CD4-positive, alpha-beta T cell treated with Interferon alpha-2 for 1 hour (primary cell): ENCODE measurements around the gene FXR2.

Experiments used
- DNase-seq, 2 donors: peaks; one replicate each; pipeline ENCODE4 v3.0.0-alpha.2; 2020 to 2022

The FXR2 gene

DNA sequence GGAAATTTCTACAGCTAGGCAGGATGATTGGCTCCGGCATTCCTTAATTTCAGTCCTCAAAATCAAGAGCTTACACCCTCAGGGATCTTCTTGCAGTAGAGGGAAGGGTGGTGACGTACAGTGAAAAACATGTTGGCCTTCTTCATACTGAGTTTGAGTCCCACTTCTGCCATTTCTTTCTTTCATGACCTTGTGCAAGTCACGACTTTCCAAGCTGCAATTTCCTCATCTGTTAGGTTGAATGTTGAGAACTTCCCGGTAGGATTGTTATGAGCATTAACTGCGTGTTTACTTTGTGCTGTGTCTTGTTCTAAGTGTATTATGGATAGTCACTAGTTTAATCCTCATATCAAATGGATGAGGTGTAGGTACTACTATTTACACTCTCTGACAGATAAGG is 45.1 kb downstream of the FXR2 start:
- DNase-seq = no peak

DNA sequence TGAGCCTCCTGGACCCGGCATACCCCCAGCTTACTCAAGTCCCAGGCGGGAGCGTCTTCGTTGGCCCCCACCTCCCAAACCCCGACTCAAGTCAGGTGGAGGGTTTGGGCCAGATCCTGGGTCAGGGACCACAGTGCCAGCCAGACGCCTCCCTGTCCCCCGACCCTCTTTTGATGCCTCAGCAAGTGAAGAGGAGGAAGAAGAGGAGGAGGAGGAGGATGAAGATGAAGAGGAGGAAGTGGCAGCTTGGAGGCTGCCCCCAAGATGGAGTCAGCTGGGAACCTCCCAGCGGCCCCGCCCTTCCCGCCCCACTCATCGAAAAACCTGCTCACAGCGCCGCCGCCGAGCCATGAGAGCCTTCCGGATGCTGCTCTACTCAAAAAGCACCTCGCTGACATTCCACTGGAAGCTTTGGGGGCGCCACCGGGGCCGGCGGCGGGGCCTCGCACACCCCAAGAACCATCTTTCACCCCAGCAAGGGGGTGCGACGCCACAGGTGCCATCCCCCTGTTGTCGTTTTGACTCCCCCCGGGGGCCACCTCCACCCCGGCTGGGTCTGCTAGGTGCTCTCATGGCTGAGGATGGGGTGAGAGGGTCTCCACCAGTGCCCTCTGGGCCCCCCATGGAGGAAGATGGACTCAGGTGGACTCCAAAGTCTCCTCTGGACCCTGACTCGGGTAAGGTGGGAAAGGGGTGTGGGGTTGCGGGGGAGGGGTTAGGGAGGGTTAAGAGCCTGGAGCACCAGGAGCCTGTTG is 51.4 kb downstream of the FXR2 start:
- DNase-seq = no peak

DNA sequence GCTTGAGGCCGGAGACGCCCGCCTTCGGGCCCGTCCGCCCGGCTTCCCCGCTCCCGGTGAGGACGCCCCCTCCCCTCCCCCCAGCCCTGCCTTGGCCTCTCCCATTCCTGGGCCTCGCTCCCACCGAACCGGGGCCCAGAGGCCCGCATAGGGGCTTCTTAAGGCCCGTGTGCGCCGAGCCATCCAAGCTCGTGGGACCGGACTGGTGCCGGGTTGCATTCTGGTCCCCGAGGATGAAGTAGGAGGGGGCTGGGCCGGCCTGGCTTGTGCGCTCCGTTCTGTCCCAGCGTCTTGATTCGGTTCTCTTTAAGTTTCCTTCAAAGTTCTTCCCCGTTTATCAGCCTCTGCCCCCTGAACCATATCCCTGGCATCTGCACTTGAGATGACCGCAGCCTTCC is 52.5 kb downstream of the FXR2 start:
- no peak for DNase-seq

- DNase-seq = peak; percentile 91 to 95
Measured at GRCh38 chr17:7561589-7562207, 53.0 kb downstream of the FXR2 start, which contains the start of gene SENP3. TSS of gene SENP3 (plus strand) at chr17:7561919. CDS start at chr17:7563077, 1,158 bp downstream.

- peak; percentile 83 to 86 for DNase-seq
Measured at GRCh38 chr17:7561028-7561575, 53.6 kb downstream of the FXR2 start.

- DNase-seq = peak; percentile 59 to 66
Measured at GRCh38 chr17:7560172-7561027, 54.3 kb downstream of the FXR2 start.

GRCh38 chr17:7559320-7560171 is 55.2 kb downstream of the FXR2 start:
- DNase-seq = no peak

DNA sequence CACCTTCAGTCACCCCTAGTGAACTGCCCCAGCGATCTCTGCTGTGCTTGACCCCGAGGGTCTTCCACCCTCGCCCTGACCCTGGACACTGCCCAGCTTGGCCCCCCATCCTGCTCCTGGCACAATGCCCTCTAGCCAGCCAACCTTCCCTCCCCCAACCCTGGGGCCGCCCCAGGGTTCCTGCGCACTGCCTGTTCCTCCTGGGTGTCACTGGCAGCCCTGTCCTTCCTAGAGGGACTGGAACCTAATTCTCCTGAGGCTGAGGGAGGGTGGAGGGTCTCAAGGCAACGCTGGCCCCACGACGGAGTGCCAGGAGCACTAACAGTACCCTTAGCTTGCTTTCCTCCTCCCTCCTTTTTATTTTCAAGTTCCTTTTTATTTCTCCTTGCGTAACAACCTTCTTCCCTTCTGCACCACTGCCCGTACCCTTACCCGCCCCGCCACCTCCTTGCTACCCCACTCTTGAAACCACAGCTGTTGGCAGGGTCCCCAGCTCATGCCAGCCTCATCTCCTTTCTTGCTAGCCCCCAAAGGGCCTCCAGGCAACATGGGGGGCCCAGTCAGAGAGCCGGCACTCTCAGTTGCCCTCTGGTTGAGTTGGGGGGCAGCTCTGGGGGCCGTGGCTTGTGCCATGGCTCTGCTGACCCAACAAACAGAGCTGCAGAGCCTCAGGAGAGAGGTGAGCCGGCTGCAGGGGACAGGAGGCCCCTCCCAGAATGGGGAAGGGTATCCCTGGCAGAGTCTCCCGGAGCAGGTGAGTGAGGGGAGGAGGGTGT is 56.0 kb downstream of the FXR2 start, which contains the start of gene TNFSF13:
TSS of gene TNFSF13 (plus strand) at position 207 of the 776 bp plus-strand sequence. CDS start at position 497, 290 bp downstream.
- no peak for DNase-seq

DNA sequence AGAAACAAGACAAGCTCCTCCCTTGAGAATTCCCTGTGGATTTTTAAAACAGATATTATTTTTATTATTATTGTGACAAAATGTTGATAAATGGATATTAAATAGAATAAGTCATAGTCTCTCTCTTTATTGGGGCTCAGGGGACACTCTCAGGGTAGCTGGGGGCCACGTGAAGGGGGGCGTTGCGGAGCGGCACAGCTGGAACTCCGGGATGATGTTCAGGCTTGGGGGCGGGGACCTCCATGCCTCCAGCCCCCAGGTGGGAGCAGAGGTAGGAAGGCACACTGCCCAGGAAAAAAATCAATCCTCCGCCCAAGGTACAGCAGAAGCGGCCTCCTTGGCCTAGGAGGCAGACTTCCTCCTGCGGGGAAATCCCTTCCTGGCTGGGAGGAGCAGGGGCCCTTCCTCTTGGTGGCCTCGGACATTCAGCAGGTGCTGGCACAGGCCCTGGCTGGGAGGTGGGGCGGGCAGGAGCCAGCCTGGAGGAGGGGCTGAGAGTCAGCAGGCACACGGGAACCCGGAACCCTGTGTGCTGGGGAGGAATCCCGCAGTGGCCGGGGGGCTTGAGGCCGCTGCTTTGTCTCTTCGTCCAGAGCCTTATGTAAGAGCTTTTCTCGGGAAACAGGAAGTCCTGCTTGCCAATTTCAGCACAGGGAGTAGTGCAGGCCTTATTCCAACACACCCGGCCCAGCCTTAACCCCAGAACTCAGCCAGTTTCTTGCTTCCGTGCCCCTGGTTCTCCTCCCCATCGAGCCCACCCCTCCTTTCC is 56.7 kb downstream of the FXR2 start:
- peak in 1 of 2 donors; percentile 67 for DNase-seq

DNA sequence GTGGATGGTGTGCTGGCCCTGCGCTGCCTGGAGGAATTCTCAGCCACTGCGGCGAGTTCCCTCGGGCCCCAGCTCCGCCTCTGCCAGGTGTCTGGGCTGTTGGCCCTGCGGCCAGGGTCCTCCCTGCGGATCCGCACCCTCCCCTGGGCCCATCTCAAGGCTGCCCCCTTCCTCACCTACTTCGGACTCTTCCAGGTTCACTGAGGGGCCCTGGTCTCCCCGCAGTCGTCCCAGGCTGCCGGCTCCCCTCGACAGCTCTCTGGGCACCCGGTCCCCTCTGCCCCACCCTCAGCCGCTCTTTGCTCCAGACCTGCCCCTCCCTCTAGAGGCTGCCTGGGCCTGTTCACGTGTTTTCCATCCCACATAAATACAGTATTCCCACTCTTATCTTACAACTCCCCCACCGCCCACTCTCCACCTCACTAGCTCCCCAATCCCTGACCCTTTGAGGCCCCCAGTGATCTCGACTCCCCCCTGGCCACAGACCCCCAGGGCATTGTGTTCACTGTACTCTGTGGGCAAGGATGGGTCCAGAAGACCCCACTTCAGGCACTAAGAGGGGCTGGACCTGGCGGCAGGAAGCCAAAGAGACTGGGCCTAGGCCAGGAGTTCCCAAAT is 57.4 kb downstream of the FXR2 start:
- DNase-seq = no peak

GRCh38 chr17:7556627-7557026 is 58.1 kb downstream of the FXR2 start:
- DNase-seq = no peak

GRCh38 chr17:7555320-7555948 is 59.3 kb downstream of the FXR2 start:
- DNase-seq = no peak

GRCh38 chr17:7553356-7553755 is 61.3 kb downstream of the FXR2 start:
- DNase-seq = no peak

DNA sequence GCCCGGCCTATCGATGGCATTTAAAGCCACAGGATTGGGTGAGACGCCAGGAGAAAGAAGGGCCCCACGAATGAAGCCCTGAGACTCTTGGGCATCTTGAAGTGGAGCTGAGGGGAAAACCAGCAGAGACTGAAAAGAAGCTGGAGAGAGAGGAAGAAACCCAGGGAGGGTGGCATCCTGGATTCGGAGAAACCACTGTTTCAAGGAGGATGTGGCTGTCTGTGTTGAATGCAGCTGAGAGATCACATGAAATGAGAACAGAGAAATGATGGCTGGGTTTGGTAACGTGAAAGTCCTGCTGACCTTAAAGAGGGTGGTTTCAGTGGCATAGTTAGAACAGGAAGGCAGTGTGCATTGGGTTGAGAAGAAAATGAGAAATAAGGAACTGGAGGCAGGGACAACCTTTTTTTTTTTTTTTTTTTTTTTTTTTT is 62.1 kb downstream of the FXR2 start:
- peak; percentile 67 to 76 for DNase-seq

GRCh38 chr17:7551396-7551795 is 63.3 kb downstream of the FXR2 start:
- DNase-seq = no peak

DNA sequence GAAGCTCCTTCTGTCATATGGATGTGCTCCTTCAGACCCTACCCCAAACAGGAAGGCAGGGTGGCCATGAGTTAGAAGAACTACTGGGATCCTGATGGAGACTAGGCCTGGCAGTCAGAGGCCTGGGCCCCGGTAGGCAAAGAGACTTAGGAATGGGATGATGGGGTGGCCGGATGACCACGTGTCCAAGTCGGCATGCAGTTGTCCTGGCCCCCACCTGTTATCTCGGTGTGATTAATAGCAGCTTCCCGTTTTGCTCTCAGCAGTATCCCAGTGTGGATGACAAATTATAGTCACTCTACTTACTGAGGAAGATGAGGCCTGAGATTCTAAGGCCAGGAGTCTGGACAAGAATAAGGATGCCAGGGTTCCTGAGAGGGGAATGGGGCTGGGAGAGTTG is 64.4 kb downstream of the FXR2 start:
- DNase-seq = no peak

DNA sequence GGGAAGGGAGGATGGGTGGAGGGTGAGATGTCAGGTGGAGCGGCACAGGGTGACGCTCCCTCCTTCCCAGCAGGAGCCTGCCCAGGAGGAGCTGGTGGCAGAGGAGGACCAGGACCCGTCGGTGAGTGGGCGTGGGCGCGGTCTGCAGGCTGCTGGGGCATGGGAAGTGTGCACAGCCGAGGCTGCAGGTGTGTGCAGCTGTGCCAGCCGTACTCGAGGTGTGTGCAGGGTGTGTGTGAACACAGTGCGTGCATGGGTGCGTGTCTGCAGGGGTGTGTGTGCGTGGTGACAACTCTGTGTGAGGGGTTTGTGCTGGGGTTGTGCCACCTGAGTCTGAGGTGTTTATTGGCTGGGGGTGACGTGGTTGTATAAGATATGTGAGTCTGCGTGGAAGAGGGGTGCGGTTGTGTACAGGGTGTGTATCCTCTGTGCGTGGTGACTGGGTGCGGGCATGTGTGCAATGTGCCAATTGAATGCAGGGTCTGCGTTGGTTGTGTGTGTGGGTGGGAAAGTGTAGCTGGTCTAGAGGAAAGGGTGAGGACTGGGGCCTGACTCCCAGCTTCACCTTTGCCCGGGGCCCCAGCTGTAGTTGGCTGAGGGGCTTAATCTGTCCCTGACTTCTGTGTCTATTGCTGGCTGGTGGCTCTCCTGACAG is 65.2 kb downstream of the FXR2 start:
- DNase-seq = peak; percentile 21 to 55

DNA sequence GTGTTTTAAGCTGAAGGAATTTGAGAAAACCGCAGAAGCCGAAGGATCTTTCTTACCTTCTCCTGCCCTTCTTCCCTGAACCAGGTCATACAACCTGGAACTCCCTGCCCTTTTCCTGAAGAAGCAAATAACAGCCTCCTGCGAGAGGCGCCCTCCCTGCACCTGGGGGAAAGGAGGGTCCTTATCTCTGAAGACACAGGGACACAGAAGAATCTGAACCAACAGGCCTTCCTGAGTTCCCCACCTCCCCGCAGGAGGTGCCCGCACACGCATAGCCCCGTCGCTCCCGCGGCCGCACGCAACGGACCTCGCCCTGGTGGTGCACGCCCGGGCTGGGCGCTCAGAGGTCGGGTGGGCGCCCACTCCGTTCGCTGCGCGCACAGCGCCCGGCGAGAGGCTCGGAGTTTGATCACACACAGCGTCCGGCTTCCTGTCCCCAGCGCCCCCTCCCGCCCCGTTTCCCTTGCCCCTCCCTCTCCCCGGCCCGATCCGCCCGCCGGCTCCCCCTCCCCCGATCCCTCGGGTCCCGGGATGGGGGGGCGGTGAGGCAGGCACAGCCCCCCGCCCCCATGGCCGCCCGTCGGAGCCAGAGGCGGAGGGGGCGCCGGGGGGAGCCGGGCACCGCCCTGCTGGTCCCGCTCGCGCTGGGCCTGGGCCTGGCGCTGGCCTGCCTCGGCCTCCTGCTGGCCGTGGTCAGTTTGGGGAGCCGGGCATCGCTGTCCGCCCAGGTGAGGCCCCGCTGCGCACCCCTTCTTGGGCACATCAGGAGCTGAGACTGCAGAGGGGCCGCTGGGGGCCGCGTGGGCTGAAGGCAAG is 65.9 kb downstream of the FXR2 start, which contains the start of gene TNFSF12:
TSS of gene TNFSF12 (plus strand) at position 474 of the 816 bp plus-strand sequence. CDS start at position 570, 96 bp downstream.
- DNase-seq = peak; percentile 43 to 67
